H1 (cell line): Measurements from ENCODE around the gene CASD1.

Experiments
- CBX8 ChIP-seq: fragments of 300-800, 300-1000 bp; sonication (generic); IDR thresholded peaks from 2 replicates; pipeline ENCODE4 v1.7.1; 2016; ENCODE audit warnings: low read depth, low read length, borderline replicate concordance
- CHD1 ChIP-seq: IDR thresholded peaks from 2 replicates; pipeline ENCODE4 v1.6.1; 2012; ENCODE audit warnings: low read depth, low read length, improper control_type of control experiment
- CREB1 ChIP-seq: IDR thresholded peaks from 2 replicates; pipeline ENCODE4 v1.6.1; 2012; ENCODE audit warnings: inconsistent platforms
- CTCF ChIP-seq, 3 experiments: IDR thresholded peaks; 1 replicate in 2 of 3; 2 replicates in 1 of 3; pipeline versions ENCODE4 v1.5.1 to v1.6.1; 2011; ENCODE audit warnings: low read length in 3 of 3, mild to moderate bottlenecking in 3 of 3, inconsistent platforms in 2 of 3, low read depth in 1 of 3, moderate library complexity in 1 of 3; ENCODE audit not compliant: insufficient read depth in 1 of 3; ENCODE audit errors: control extremely low read depth in 1 of 3
- EP300 ChIP-seq, 2 experiments: IDR thresholded peaks; 1 replicate in 1 of 2; 2 replicates in 1 of 2; pipeline ENCODE4 v1.6.1; 2011 to 2012; ENCODE audit warnings: low read depth in 2 of 2, low read length in 2 of 2, mild to moderate bottlenecking in 2 of 2, borderline replicate concordance in 1 of 2, inconsistent platforms in 1 of 2, moderate library complexity in 1 of 2
- EZH2 ChIP-seq: fragments of 200-600 bp; sonication (generic); IDR thresholded peaks from 2 replicates; pipeline ENCODE4 v1.7.1; 2012; ENCODE audit warnings: low read depth, mild to moderate bottlenecking, moderate library complexity, low read length, inconsistent platforms; ENCODE audit not compliant: severe bottlenecking
- JUND ChIP-seq: IDR thresholded peaks from 2 replicates; pipeline ENCODE4 v1.6.1; 2011; ENCODE audit warnings: mild to moderate bottlenecking, improper control_type of control experiment, low read length
- KDM4A ChIP-seq: IDR thresholded peaks from one replicate; pipeline ENCODE4 v1.7.1; 2012; ENCODE audit warnings: low read depth, mild to moderate bottlenecking, moderate library complexity, low read length, inconsistent platforms; ENCODE audit not compliant: severe bottlenecking
- MAX ChIP-seq: IDR thresholded peaks from 2 replicates; pipeline ENCODE4 v1.6.1; 2012; ENCODE audit warnings: inconsistent platforms
- POLR2A ChIP-seq, 2 experiments: IDR thresholded peaks; 1 replicate in 1 of 2; 2 replicates in 1 of 2; pipeline ENCODE4 v1.6.1; 2011; ENCODE audit warnings: low read depth in 2 of 2, low read length in 2 of 2, mild to moderate bottlenecking in 2 of 2; ENCODE audit errors: control extremely low read depth in 1 of 2
- RXRA ChIP-seq: IDR thresholded peaks from 2 replicates; pipeline ENCODE4 v1.6.1; 2011; ENCODE audit warnings: low read depth, mild to moderate bottlenecking, low read length, moderate library complexity; ENCODE audit not compliant: insufficient read depth
- SUZ12 ChIP-seq: fragments of 200-600 bp; sonication (generic); IDR thresholded peaks from 2 replicates; pipeline ENCODE4 v1.6.1; 2012; ENCODE audit warnings: mild to moderate bottlenecking, inconsistent platforms, low read length, moderate library complexity, mixed read lengths
- USF2 ChIP-seq: IDR thresholded peaks from 2 replicates; pipeline ENCODE4 v1.6.1; 2011; ENCODE audit warnings: low read length, improper control_type of control experiment
- YY1 ChIP-seq: IDR thresholded peaks from 2 replicates; pipeline ENCODE4 v1.6.1; 2011; ENCODE audit warnings: low read depth, mild to moderate bottlenecking, low read length

GRCh38 chr7:94565247-94565894, 55.8 kb downstream of the CASD1 start:
- TF ChIP-seq CREB1 (no peak), EP300 (IDR thresholded peaks at IDR 0.05; ENCODE audit: borderline replicate concordance in 1 of 2, low read depth in 2 of 2, low read length in 2 of 2) (no peak), USF2 (no peak), KDM4A (no peak), SUZ12 (no peak), MAX (no peak), CTCF (IDR thresholded peaks at IDR 0.05; ENCODE audit: control extremely low read depth in 1 of 3, insufficient read depth in 1 of 3, low read depth in 1 of 3, low read length in 3 of 3) (no peak), RXRA (no peak), JUND (no peak), YY1 (no peak), EZH2 (no peak), CBX8 (no peak), CHD1 (no peak), POLR2A (IDR thresholded peaks at IDR 0.05; ENCODE audit: control extremely low read depth in 1 of 2, low read depth in 2 of 2, low read length in 2 of 2) (no peak)
